Measurements from ENCODE around the gene LSP1.
"Not testable (repeated sequence)": the region's sequence is repeated elsewhere in the genome, so short reads cannot be mapped to it uniquely, and the experiment has no call there.

LSP1 gene

GRCh38 chr11:1852877-1853276 is at the start of gene LSP1:
Gene LSP1 (plus strand): TSS chr11:1853084. CDS start chr11:1853145, 61 bp downstream.
- DNase-seq, result no peak

GRCh38 chr11:1803246-1803645 is 49.6 kb upstream of the LSP1 start:
- no peak for DNase-seq

- DNase-seq, result not testable (repeated sequence)
Observed at GRCh38 chr11:1803835-1804519, 48.9 kb upstream of the LSP1 start.

- no peak for DNase-seq
Observed at GRCh38 chr11:1805525-1805924, 47.4 kb upstream of the LSP1 start.

GRCh38 chr11:1807264-1807995 is 45.5 kb upstream of the LSP1 start:
- DNase-seq, result no peak

GRCh38 chr11:1810761-1811160 is 42.1 kb upstream of the LSP1 start:
- no peak for DNase-seq

GRCh38 chr11:1812274-1812673 is 40.6 kb upstream of the LSP1 start:
- no peak for DNase-seq

- no peak for DNase-seq
Observed at GRCh38 chr11:1812801-1813200, 40.1 kb upstream of the LSP1 start.

GRCh38 chr11:1813356-1813755 is 39.5 kb upstream of the LSP1 start:
- not testable (repeated sequence) for DNase-seq

GRCh38 chr11:1814691-1815090 is 38.2 kb upstream of the LSP1 start:
- DNase-seq, result no peak

GRCh38 chr11:1815311-1815710 is 37.6 kb upstream of the LSP1 start:
- no peak for DNase-seq

- DNase-seq, result no peak
Observed at GRCh38 chr11:1815751-1816150, 37.1 kb upstream of the LSP1 start.

GRCh38 chr11:1817000-1817399 is 35.9 kb upstream of the LSP1 start:
- DNase-seq, result no peak

GRCh38 chr11:1817511-1817910 is 35.4 kb upstream of the LSP1 start:
- no peak for DNase-seq

- DNase-seq, result no peak
Observed at GRCh38 chr11:1819074-1819473, 33.8 kb upstream of the LSP1 start.

GRCh38 chr11:1820463-1821325 is 32.2 kb upstream of the LSP1 start:
- no peak for DNase-seq

GRCh38 chr11:1821562-1821961 is 31.3 kb upstream of the LSP1 start:
- DNase-seq, result no peak

- DNase-seq, result no peak
Observed at GRCh38 chr11:1822648-1823375, 30.1 kb upstream of the LSP1 start.

GRCh38 chr11:1823376-1824220 is 29.3 kb upstream of the LSP1 start:
- DNase-seq, result no peak

- DNase-seq, result no peak
Observed at GRCh38 chr11:1824221-1825038, 28.5 kb upstream of the LSP1 start.

Data from DMS 273 treated with DMSO at 0.1 percent for 48 hours (cell line).